T-helper 1 cell treated with Interleukin-12 subunit alpha and Interleukin-12 subunit beta and Interleukin-4 antibody, amounts not matched to agents 30 ng/mL and 1 ng/mL, for 36 hours (primary cell): ENCODE measurements around the gene UBE2I. TPM values are rescaled to one million over a fixed set of nuclear protein-coding genes. Genes with fewer than 3 reads are reported as not detected.

ENCODE experiments used
- intact Hi-C: fragments of 100-400 bp; cut with micrococcal nuclease; formaldehyde crosslinking; loops from one replicate; pipeline ENCODE4 v1.15.1; 2024
- total RNA-seq: library from RNA; stranded (reverse); gene quantifications from 2 replicates; pipeline ENCODE4 v1.2.3, GENCODE V29; 2022

Gene UBE2I
- total RNA-seq, 1 donor from 2014 or later, result 224 TPM

- intact Hi-C loops, result no loop called here
Observed at GRCh38 chr16:1375298-1375640, 65.8 kb downstream of the UBE2I start.

- intact Hi-C loops, result no loop called here
Observed at GRCh38 chr16:1375741-1376410, 66.4 kb downstream of the UBE2I start.

Other genes starting within 250 kb of the UBE2I start
- not detected in 2 replicates for gene SSTR5, start 236.9 kb upstream of the UBE2I start, total RNA-seq
- not detected in 2 replicates for gene C1QTNF8, start 213.4 kb upstream of the UBE2I start, total RNA-seq
- gene CACNA1H, start 156.5 kb upstream of the UBE2I start, total RNA-seq, result 0.24 and 0.25 TPM in 2 replicates
- gene TPSG1, start 84.4 kb upstream of the UBE2I start, total RNA-seq, result not detected in 2 replicates
- not detected in 2 replicates for gene TPSB2, start 79.5 kb upstream of the UBE2I start, total RNA-seq
- gene TPSAB1, start 68.9 kb upstream of the UBE2I start, total RNA-seq, result not detected in 2 replicates
- not detected in 2 replicates for gene TPSD1, start 53.6 kb upstream of the UBE2I start, total RNA-seq
- gene BAIAP3, start 24.0 kb downstream of the UBE2I start, total RNA-seq, result 1.4 and 1.8 TPM in 2 replicates
- 53.7 and 60.0 TPM in 2 replicates for gene TSR3, start 42.2 kb downstream of the UBE2I start, total RNA-seq
- gene GNPTG, start 42.3 kb downstream of the UBE2I start, total RNA-seq, result 36.1 and 39.1 TPM in 2 replicates
- gene UNKL, start 105.1 kb downstream of the UBE2I start, total RNA-seq, result 43.3 and 47.9 TPM in 2 replicates
- 13.2 and 16.4 TPM in 2 replicates for gene UQCC4, start 111.1 kb downstream of the UBE2I start, total RNA-seq
- gene PERCC1, start 121.4 kb downstream of the UBE2I start, total RNA-seq, result not detected in 2 replicates
- gene CCDC154, start 134.9 kb downstream of the UBE2I start, total RNA-seq, result 1.8 and 3.2 TPM in 2 replicates
- gene CLCN7, start 165.4 kb downstream of the UBE2I start, total RNA-seq, result 80.8 and 81.0 TPM in 2 replicates
- gene PTX4, start 179.3 kb downstream of the UBE2I start, total RNA-seq, result not detected in 2 replicates
- 55.7 and 56.6 TPM in 2 replicates for gene TELO2, start 183.7 kb downstream of the UBE2I start, total RNA-seq
- 49.2 and 49.9 TPM in 2 replicates for gene TMEM204, start 224.0 kb downstream of the UBE2I start, total RNA-seq